Measurements from ENCODE around the gene GPHN.
"Not testable (repeated sequence)": the region's sequence is repeated elsewhere in the genome, so short reads cannot be mapped to it uniquely, and the experiment has no call there.

GPHN gene

GRCh38 chr14:66507181-66507721 is 696 bp upstream of the GPHN start:
- peak overlapping the region; percentile 98 for H3K4me3 ChIP-seq (ENCODE audit: low read length)

GRCh38 chr14:66508547-66508845 is 549 bp downstream of the GPHN start:
- Histone ChIP-seq H3K27me3 (ENCODE audit: insufficient read depth, low read length) (peaks cover 25% of the 10 kb centered on the region), H3K27ac (ENCODE audit: low read length) (peak overlapping the region; percentile 5), H3K4me3 (ENCODE audit: low read length) (peak overlapping the region; percentile 98), H3K36me3 (ENCODE audit: insufficient read depth, low read depth, low read length) (no peaks in the 10 kb centered on the region), H3K9ac (ENCODE audit: low read depth, low read length) (peak overlapping the region; percentile 64; the same call in 1 of the 2 replicates), H3K4me1 (ENCODE audit: insufficient read depth, low read length) (peaks cover 6% of the 10 kb centered on the region; the same call in 1 of the 2 replicates), H3K9me3 (ENCODE audit: insufficient read depth, low read depth, low read length) (no peaks in the 10 kb centered on the region)

More at GRCh38 chr14:66507181-66507721, 696 bp upstream of the GPHN start:
- Histone ChIP-seq H3K9me3 (ENCODE audit: insufficient read depth, low read depth, low read length) (no peaks in the 10 kb centered on the region), H3K27me3 (ENCODE audit: insufficient read depth, low read length) (peaks cover 25% of the 10 kb centered on the region), H3K36me3 (ENCODE audit: insufficient read depth, low read depth, low read length) (no peaks in the 10 kb centered on the region), H3K27ac (ENCODE audit: low read length) (no peak overlapping the region), H3K4me1 (ENCODE audit: insufficient read depth, low read length) (peaks cover 6% of the 10 kb centered on the region; the same call in 1 of the 2 replicates), H3K9ac (ENCODE audit: low read depth, low read length) (peak overlapping the region; percentile 64; the same call in 1 of the 2 replicates)

GRCh38 chr14:66508846-66509621 is 1.1 kb downstream of the GPHN start:
- H3K9ac ChIP-seq (ENCODE audit: low read depth, low read length) = peak overlapping the region; percentile 64; the same call in 1 of the 2 replicates
- H3K4me1 ChIP-seq (ENCODE audit: insufficient read depth, low read length) = peaks cover 6% of the 10 kb centered on the region; the same call in 1 of the 2 replicates
- no peak overlapping the region for H3K27ac ChIP-seq (ENCODE audit: low read length)
- H3K9me3 ChIP-seq (ENCODE audit: insufficient read depth, low read depth, low read length) = no peaks in the 10 kb centered on the region
- H3K36me3 ChIP-seq (ENCODE audit: insufficient read depth, low read depth, low read length) = no peaks in the 10 kb centered on the region
- H3K4me3 ChIP-seq (ENCODE audit: low read length) = peak overlapping the region; percentile 98
- peaks cover 25% of the 10 kb centered on the region for H3K27me3 ChIP-seq (ENCODE audit: insufficient read depth, low read length)

GRCh38 chr14:66509874-66510273 is 1.9 kb downstream of the GPHN start:
- Histone ChIP-seq H3K4me3 (ENCODE audit: low read length) (peak overlapping the region; percentile 98), H3K9ac (ENCODE audit: low read depth, low read length) (no peak overlapping the region), H3K27ac (ENCODE audit: low read length) (no peak overlapping the region)

GRCh38 chr14:66511849-66512248 is 3.9 kb downstream of the GPHN start:
- H3K4me3 ChIP-seq (ENCODE audit: low read length) = no peak overlapping the region
- no peak overlapping the region for H3K27ac ChIP-seq (ENCODE audit: low read length)
- H3K27me3 ChIP-seq (ENCODE audit: insufficient read depth, low read length) = peaks cover 25% of the 10 kb centered on the region
- H3K9ac ChIP-seq (ENCODE audit: low read depth, low read length) = no peak overlapping the region
- H3K4me1 ChIP-seq (ENCODE audit: insufficient read depth, low read length) = peaks cover 6% of the 10 kb centered on the region; the same call in 1 of the 2 replicates
- no peaks in the 10 kb centered on the region for H3K36me3 ChIP-seq (ENCODE audit: insufficient read depth, low read depth, low read length)
- H3K9me3 ChIP-seq (ENCODE audit: insufficient read depth, low read depth, low read length) = no peaks in the 10 kb centered on the region

More at GRCh38 chr14:66509874-66510273, 1.9 kb downstream of the GPHN start:
- no peaks in the 10 kb centered on the region for H3K9me3 ChIP-seq (ENCODE audit: insufficient read depth, low read depth, low read length)
- peaks cover 25% of the 10 kb centered on the region for H3K27me3 ChIP-seq (ENCODE audit: insufficient read depth, low read length)
- H3K4me1 ChIP-seq (ENCODE audit: insufficient read depth, low read length) = peaks cover 6% of the 10 kb centered on the region; the same call in 1 of the 2 replicates
- H3K36me3 ChIP-seq (ENCODE audit: insufficient read depth, low read depth, low read length) = no peaks in the 10 kb centered on the region

- H3K9me3 ChIP-seq (ENCODE audit: insufficient read depth, low read depth, low read length) = no peaks in the 10 kb centered on the region
- no peak overlapping the region for H3K4me3 ChIP-seq (ENCODE audit: low read length)
These were observed 6.3 kb downstream of the GPHN start for GRCh38 chr14:66514213-66514612.

GRCh38 chr14:66530526-66530925 is 22.6 kb downstream of the GPHN start:
- H3K4me1 ChIP-seq (ENCODE audit: insufficient read depth, low read length) = no peaks in the 10 kb centered on the region
- H3K9me3 ChIP-seq (ENCODE audit: insufficient read depth, low read depth, low read length) = no peaks in the 10 kb centered on the region
- no peak overlapping the region for H3K9ac ChIP-seq (ENCODE audit: low read depth, low read length)
- H3K27ac ChIP-seq (ENCODE audit: low read length) = no peak overlapping the region
- no peaks in the 10 kb centered on the region for H3K36me3 ChIP-seq (ENCODE audit: insufficient read depth, low read depth, low read length)
- no peak overlapping the region for H3K4me3 ChIP-seq (ENCODE audit: low read length)
- no peaks in the 10 kb centered on the region for H3K27me3 ChIP-seq (ENCODE audit: insufficient read depth, low read length)

More at GRCh38 chr14:66514213-66514612, 6.3 kb downstream of the GPHN start:
- Histone ChIP-seq H3K36me3 (ENCODE audit: insufficient read depth, low read depth, low read length) (no peaks in the 10 kb centered on the region), H3K4me1 (ENCODE audit: insufficient read depth, low read length) (peaks cover 6% of the 10 kb centered on the region; the same call in 1 of the 2 replicates), H3K27ac (ENCODE audit: low read length) (no peak overlapping the region), H3K27me3 (ENCODE audit: insufficient read depth, low read length) (peaks cover 20% of the 10 kb centered on the region), H3K9ac (ENCODE audit: low read depth, low read length) (no peak overlapping the region)

- H3K4me3 ChIP-seq (ENCODE audit: low read length) = no peak overlapping the region
- H3K27me3 ChIP-seq (ENCODE audit: insufficient read depth, low read length) = no peaks in the 10 kb centered on the region
- no peak overlapping the region for H3K9ac ChIP-seq (ENCODE audit: low read depth, low read length)
These were observed 31.1 kb downstream of the GPHN start for GRCh38 chr14:66539034-66539433.

GRCh38 chr14:66540038-66540437 is 32.1 kb downstream of the GPHN start:
- no peak overlapping the region for H3K9ac ChIP-seq (ENCODE audit: low read depth, low read length)
- H3K36me3 ChIP-seq (ENCODE audit: insufficient read depth, low read depth, low read length) = no peaks in the 10 kb centered on the region
- no peaks in the 10 kb centered on the region for H3K9me3 ChIP-seq (ENCODE audit: insufficient read depth, low read depth, low read length)
- H3K27ac ChIP-seq (ENCODE audit: low read length) = no peak overlapping the region
- H3K4me3 ChIP-seq (ENCODE audit: low read length) = no peak overlapping the region
- H3K27me3 ChIP-seq (ENCODE audit: insufficient read depth, low read length) = no peaks in the 10 kb centered on the region
- no peaks in the 10 kb centered on the region for H3K4me1 ChIP-seq (ENCODE audit: insufficient read depth, low read length)

More at GRCh38 chr14:66539034-66539433, 31.1 kb downstream of the GPHN start:
- Histone ChIP-seq H3K4me1 (ENCODE audit: insufficient read depth, low read length) (no peaks in the 10 kb centered on the region), H3K36me3 (ENCODE audit: insufficient read depth, low read depth, low read length) (no peaks in the 10 kb centered on the region), H3K27ac (ENCODE audit: low read length) (no peak overlapping the region), H3K9me3 (ENCODE audit: insufficient read depth, low read depth, low read length) (no peaks in the 10 kb centered on the region)

GRCh38 chr14:66541627-66542026 is 33.7 kb downstream of the GPHN start:
- Histone ChIP-seq H3K4me1 (ENCODE audit: insufficient read depth, low read length) (no peaks in the 10 kb centered on the region), H3K9ac (ENCODE audit: low read depth, low read length) (no peak overlapping the region), H3K36me3 (ENCODE audit: insufficient read depth, low read depth, low read length) (no peaks in the 10 kb centered on the region), H3K9me3 (ENCODE audit: insufficient read depth, low read depth, low read length) (no peaks in the 10 kb centered on the region), H3K4me3 (ENCODE audit: low read length) (no peak overlapping the region), H3K27me3 (ENCODE audit: insufficient read depth, low read length) (no peaks in the 10 kb centered on the region), H3K27ac (ENCODE audit: low read length) (no peak overlapping the region)

GRCh38 chr14:66543996-66544395 is 36.0 kb downstream of the GPHN start:
- Histone ChIP-seq H3K27ac (ENCODE audit: low read length) (no peak overlapping the region), H3K9me3 (ENCODE audit: insufficient read depth, low read depth, low read length) (no peaks in the 10 kb centered on the region), H3K36me3 (ENCODE audit: insufficient read depth, low read depth, low read length) (no peaks in the 10 kb centered on the region), H3K4me1 (ENCODE audit: insufficient read depth, low read length) (no peaks in the 10 kb centered on the region), H3K27me3 (ENCODE audit: insufficient read depth, low read length) (no peaks in the 10 kb centered on the region), H3K9ac (ENCODE audit: low read depth, low read length) (no peak overlapping the region), H3K4me3 (ENCODE audit: low read length) (no peak overlapping the region)

GRCh38 chr14:66545191-66545590 is 37.2 kb downstream of the GPHN start:
- H3K9ac ChIP-seq (ENCODE audit: low read depth, low read length); H3K36me3 ChIP-seq (ENCODE audit: insufficient read depth, low read depth, low read length); H3K4me1 ChIP-seq (ENCODE audit: insufficient read depth, low read length); H3K9me3 ChIP-seq (ENCODE audit: insufficient read depth, low read depth, low read length); H3K4me3 ChIP-seq (ENCODE audit: low read length); H3K27ac ChIP-seq (ENCODE audit: low read length); H3K27me3 ChIP-seq (ENCODE audit: insufficient read depth, low read length): not testable (repeated sequence)
